SU-DHL-6 (cell line): ENCODE data around the gene GRIK5.

Experiments used
- EZH2phosphoT487 ChIP-seq: fragments of 200-600 bp; sonication (generic), shearing (Covaris generic); conservative IDR thresholded peaks from 2 replicates; pipeline ENCODE4 v1.6.1; 2018; ENCODE audit warnings: mild to moderate bottlenecking, antibody characterized with exemption, low read length, moderate library complexity, mixed read lengths
- TF ChIP-seq, protein P1 (sequence below): fragments of 200-600 bp; sonication (generic); IDR thresholded peaks from one replicate; pipeline ENCODE4 v1.5.1; 2017; ENCODE audit warnings: antibody characterized with exemption, mild to moderate bottlenecking, low read length, moderate library complexity; ENCODE audit not compliant: insufficient read depth, poor library complexity, severe bottlenecking

DNA sequence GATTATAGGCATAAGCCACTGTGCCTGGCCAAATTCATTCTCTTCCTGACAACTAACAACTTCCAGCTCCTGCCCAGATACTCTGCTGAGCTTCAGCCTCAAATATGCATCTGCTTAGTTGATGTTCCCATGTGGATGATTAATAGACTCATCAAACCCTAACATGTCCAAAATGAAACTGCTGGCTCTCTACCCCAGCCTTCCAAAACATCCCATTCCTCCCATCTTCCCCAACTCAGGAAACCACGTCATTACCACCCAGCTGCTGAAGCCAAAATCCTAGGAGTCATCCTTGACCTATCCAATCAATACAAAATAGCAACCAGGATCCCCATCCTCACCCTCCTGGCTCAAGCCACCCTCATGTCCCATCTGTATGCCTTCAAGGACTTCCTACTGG, 41.4 kb upstream of the GRIK5 start:
- TF ChIP-seq, protein P1, sequence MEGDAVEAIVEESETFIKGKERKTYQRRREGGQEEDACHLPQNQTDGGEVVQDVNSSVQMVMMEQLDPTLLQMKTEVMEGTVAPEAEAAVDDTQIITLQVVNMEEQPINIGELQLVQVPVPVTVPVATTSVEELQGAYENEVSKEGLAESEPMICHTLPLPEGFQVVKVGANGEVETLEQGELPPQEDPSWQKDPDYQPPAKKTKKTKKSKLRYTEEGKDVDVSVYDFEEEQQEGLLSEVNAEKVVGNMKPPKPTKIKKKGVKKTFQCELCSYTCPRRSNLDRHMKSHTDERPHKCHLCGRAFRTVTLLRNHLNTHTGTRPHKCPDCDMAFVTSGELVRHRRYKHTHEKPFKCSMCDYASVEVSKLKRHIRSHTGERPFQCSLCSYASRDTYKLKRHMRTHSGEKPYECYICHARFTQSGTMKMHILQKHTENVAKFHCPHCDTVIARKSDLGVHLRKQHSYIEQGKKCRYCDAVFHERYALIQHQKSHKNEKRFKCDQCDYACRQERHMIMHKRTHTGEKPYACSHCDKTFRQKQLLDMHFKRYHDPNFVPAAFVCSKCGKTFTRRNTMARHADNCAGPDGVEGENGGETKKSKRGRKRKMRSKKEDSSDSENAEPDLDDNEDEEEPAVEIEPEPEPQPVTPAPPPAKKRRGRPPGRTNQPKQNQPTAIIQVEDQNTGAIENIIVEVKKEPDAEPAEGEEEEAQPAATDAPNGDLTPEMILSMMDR, result no peak
- TF ChIP-seq EZH2phosphoT487, result no peak
